NB4 (cell line): Measurements from ENCODE around the gene UST.

Source experiments
- CTCF ChIP-seq: IDR thresholded peaks from one replicate; pipeline ENCODE4 v1.5.1; 2012; ENCODE audit warnings: low read depth, low read length
- TF ChIP-seq, protein P1 (sequence below): IDR thresholded peaks from 2 replicates; pipeline ENCODE4 v1.6.1; 2011; ENCODE audit warnings: low read depth, low read length

DNA sequence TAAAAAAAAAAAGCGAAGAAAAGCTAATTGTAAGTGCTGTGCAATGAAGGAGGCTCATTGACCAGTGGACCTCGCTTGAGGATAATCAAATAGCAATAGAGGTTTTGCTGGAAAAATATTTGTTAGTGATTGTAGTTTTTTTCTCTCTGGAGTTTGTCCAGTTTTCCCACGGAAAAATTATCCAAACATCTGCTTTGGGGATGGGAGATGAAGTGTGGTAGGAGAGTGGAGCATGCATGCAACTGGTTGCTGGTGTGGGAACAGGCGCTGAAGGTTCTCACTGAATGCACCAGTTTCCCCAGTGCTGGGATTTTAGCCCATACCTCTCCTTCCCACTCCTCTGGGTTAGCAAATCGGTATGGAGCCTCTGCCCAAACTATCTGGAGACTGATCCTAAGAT is 288.9 kb downstream of the UST start:
- TF ChIP-seq, protein P1, sequence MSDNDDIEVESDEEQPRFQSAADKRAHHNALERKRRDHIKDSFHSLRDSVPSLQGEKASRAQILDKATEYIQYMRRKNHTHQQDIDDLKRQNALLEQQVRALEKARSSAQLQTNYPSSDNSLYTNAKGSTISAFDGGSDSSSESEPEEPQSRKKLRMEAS: no peak
- TF ChIP-seq CTCF: no peak
